HG03575 (cell line): Measurements from ENCODE around the gene XPOT.

Experiments used
- ATAC-seq: cut with Tn5 transposase; IDR thresholded peaks from one replicate; pipeline ENCODE4 v1.9.1; 2021; ENCODE audit not compliant: unreplicated experiment, insufficient number of reproducible peaks, low FRiP score; ENCODE audit errors: extremely low read depth

Gene XPOT

GRCh38 chr12:64497484-64497883 lies 93.3 kb downstream of the XPOT start:
- no peak for ATAC-seq

- ATAC-seq: no peak
Observed at GRCh38 chr12:64497903-64498302, 93.7 kb downstream of the XPOT start.

GRCh38 chr12:64500394-64500793 lies 96.2 kb downstream of the XPOT start:
- no peak for ATAC-seq
